ENCODE results near the gene SLC49A3. TPM values are rescaled to one million over a fixed set of nuclear protein-coding genes. Genes with fewer than 3 reads are reported as not detected.
"Not testable (repeated sequence)": the region's sequence is repeated elsewhere in the genome, so short reads cannot be mapped to it uniquely, and the experiment has no call there.

Gene SLC49A3
- total RNA-seq = 10 to 100 TPM; 14.4 to 22.3 (median 18.3) TPM

- peak within 1 kb of the TSS; percentile 57 to 84 (median 62) for H3K4me3 ChIP-seq
- H3K27me3 ChIP-seq = no peaks in the 10 kb centered on the region
- H3K4me1 ChIP-seq = peaks cover 13 to 16% of the 10 kb centered on the region in 2 donors
- no peaks in the 10 kb centered on the region for H3K9me3 ChIP-seq
- DNase-seq (ENCODE audit: low spot score in 2 of 2) = no peak
- TF ChIP-seq CTCF (IDR thresholded peaks at IDR 0.05) = no peak
- TF ChIP-seq POLR2AphosphoS5 (IDR thresholded peaks at IDR 0.05) = no peak
- TF ChIP-seq POLR2A (IDR thresholded peaks at IDR 0.05) = no peak
- peak within 1 kb of the TSS; percentile 79 to 98 for H3K27ac ChIP-seq
- H3K36me3 ChIP-seq = no peaks in the 10 kb centered on the region
- intact Hi-C loops (cut with DNase I; ENCODE audit: low total_unique reads) = loop anchor here (5.0 kb wide), 1 partner anchor 1878 kb away; no protein-coding TSS in a partner anchor
Measured at GRCh38 chr4:688854-689681, at the start of gene SLC49A3. SLC49A3 (minus strand) TSS chr4:689151; CDS start chr4:689127, 24 bp downstream.

GRCh38 chr4:736561-736960 lies 47.6 kb upstream of the SLC49A3 start:
- DNase-seq (ENCODE audit: low spot score in 2 of 2); H3K27me3 ChIP-seq; H3K4me1 ChIP-seq; intact Hi-C loops (cut with DNase I; ENCODE audit: low total_unique reads); H3K27ac ChIP-seq; H3K4me3 ChIP-seq; H3K9me3 ChIP-seq: not testable (repeated sequence)
- H3K36me3 ChIP-seq = peaks cover 11% of the 10 kb centered on the region

- TF ChIP-seq POLR2AphosphoS5 (IDR thresholded peaks at IDR 0.05) (no peak), POLR2A (IDR thresholded peaks at IDR 0.05) (no peak), CTCF (IDR thresholded peaks at IDR 0.05) (no peak)
Measured at GRCh38 chr4:735583-735982, 46.6 kb upstream of the SLC49A3 start.

GRCh38 chr4:734951-735350 lies 46.0 kb upstream of the SLC49A3 start:
- no peak for DNase-seq (ENCODE audit: low spot score in 2 of 2)
- TF ChIP-seq CTCF (IDR thresholded peaks at IDR 0.05) (no peak), POLR2AphosphoS5 (IDR thresholded peaks at IDR 0.05) (no peak), POLR2A (IDR thresholded peaks at IDR 0.05) (no peak)
- no peaks in the 10 kb centered on the region for H3K4me1 ChIP-seq
- H3K4me3 ChIP-seq = no peak overlapping the region
- no peaks in the 10 kb centered on the region for H3K27me3 ChIP-seq
- peaks cover 11% of the 10 kb centered on the region for H3K36me3 ChIP-seq
- no peaks in the 10 kb centered on the region for H3K9me3 ChIP-seq
- intact Hi-C loops (cut with DNase I; ENCODE audit: low total_unique reads) = no loop called here
- H3K27ac ChIP-seq = no peak overlapping the region

More at GRCh38 chr4:735583-735982, 46.6 kb upstream of the SLC49A3 start:
- peaks cover 11% of the 10 kb centered on the region for H3K36me3 ChIP-seq
- H3K4me3 ChIP-seq = no peak overlapping the region
- no peak overlapping the region for H3K27ac ChIP-seq
- DNase-seq (ENCODE audit: low spot score in 2 of 2) = no peak
- intact Hi-C loops (cut with DNase I; ENCODE audit: low total_unique reads) = no loop called here
- H3K9me3 ChIP-seq = no peaks in the 10 kb centered on the region
- H3K27me3 ChIP-seq = no peaks in the 10 kb centered on the region
- H3K4me1 ChIP-seq = no peaks in the 10 kb centered on the region

- Histone ChIP-seq H3K4me3 (no peak overlapping the region), H3K27me3 (no peaks in the 10 kb centered on the region), H3K27ac (no peak overlapping the region), H3K9me3 (no peaks in the 10 kb centered on the region), H3K36me3 (peaks cover 11% of the 10 kb centered on the region), H3K4me1 (no peaks in the 10 kb centered on the region)
- intact Hi-C loops (cut with DNase I; ENCODE audit: low total_unique reads) = no loop called here
- DNase-seq (ENCODE audit: low spot score in 2 of 2) = no peak
- TF ChIP-seq CTCF (IDR thresholded peaks at IDR 0.05) (no peak), POLR2A (IDR thresholded peaks at IDR 0.05) (no peak), POLR2AphosphoS5 (IDR thresholded peaks at IDR 0.05) (no peak)
Measured at GRCh38 chr4:734075-734474, 45.1 kb upstream of the SLC49A3 start.

All from breast epithelium (tissue), 4 donors.